SKM-1 (cell line): Measurements from ENCODE around the gene TMC3.
"Not testable (repeated sequence)": the region's sequence is repeated elsewhere in the genome, so short reads cannot be mapped to it uniquely, and the experiment has no call there.

Source experiments
- DNase-seq: peaks from one replicate; lab custom pipeline; 2025; ENCODE audit not compliant: unreplicated experiment; lab: John Stamatoyannopoulos, UW

TMC3 gene

GRCh38 chr15:81348691-81349090, 25.3 kb downstream of the TMC3 start:
- DNase-seq: not testable (repeated sequence)

GRCh38 chr15:81347910-81348309, 26.1 kb downstream of the TMC3 start:
- no peak for DNase-seq

GRCh38 chr15:81346611-81347010, 27.4 kb downstream of the TMC3 start:
- no peak for DNase-seq

- no peak for DNase-seq
Observed at GRCh38 chr15:81343371-81343770, 30.6 kb downstream of the TMC3 start.

GRCh38 chr15:81341351-81341750, 32.7 kb downstream of the TMC3 start:
- no peak for DNase-seq

GRCh38 chr15:81339851-81340250, 34.2 kb downstream of the TMC3 start:
- DNase-seq: no peak

- no peak for DNase-seq
Observed at GRCh38 chr15:81339321-81339720, 34.7 kb downstream of the TMC3 start.

GRCh38 chr15:81338170-81339007, 35.6 kb downstream of the TMC3 start:
- DNase-seq: no peak

- DNase-seq: no peak
Observed at GRCh38 chr15:81337713-81338157, 36.3 kb downstream of the TMC3 start.

- DNase-seq: no peak
Observed at GRCh38 chr15:81337241-81337640, 36.8 kb downstream of the TMC3 start.

GRCh38 chr15:81336568-81336967, 37.4 kb downstream of the TMC3 start:
- DNase-seq: no peak

- DNase-seq: no peak
Observed at GRCh38 chr15:81335631-81336030, 38.4 kb downstream of the TMC3 start.

GRCh38 chr15:81334768-81335435, 39.1 kb downstream of the TMC3 start:
- DNase-seq: no peak

- DNase-seq: no peak
Observed at GRCh38 chr15:81333363-81333762, 40.6 kb downstream of the TMC3 start.

- no peak for DNase-seq
Observed at GRCh38 chr15:81332326-81332725, 41.7 kb downstream of the TMC3 start.

- no peak for DNase-seq
Observed at GRCh38 chr15:81331600-81331999, 42.4 kb downstream of the TMC3 start.

- not testable (repeated sequence) for DNase-seq
Observed at GRCh38 chr15:81331141-81331540, 42.9 kb downstream of the TMC3 start.

- DNase-seq: no peak
Observed at GRCh38 chr15:81330366-81331090, 43.5 kb downstream of the TMC3 start.

- no peak for DNase-seq
Observed at GRCh38 chr15:81329446-81329845, 44.6 kb downstream of the TMC3 start.

- no peak for DNase-seq
Observed at GRCh38 chr15:81327516-81327915, 46.5 kb downstream of the TMC3 start.

GRCh38 chr15:81326466-81327212, 47.4 kb downstream of the TMC3 start:
- DNase-seq: no peak
